Endothelial cell of umbilical vein (primary cell): ENCODE data around the gene MGAM2.

Experiments used
- CTCF ChIP-seq, 2 donors: IDR thresholded peaks; 1 replicate in 1 of 2; 2 replicates in 1 of 2; pipeline ENCODE4 v1.5.1; 2011; ENCODE audit warnings: low read length in 2 of 2, mild to moderate bottlenecking in 2 of 2, moderate library complexity in 2 of 2, control low read depth in 1 of 2, inconsistent platforms in 1 of 2, low read depth in 1 of 2; ENCODE audit not compliant: insufficient read depth in 1 of 2; ENCODE audit errors: extremely low read depth in 1 of 2
- EZH2 ChIP-seq: IDR thresholded peaks from 2 replicates; pipeline ENCODE4 v1.6.1; 2012; ENCODE audit warnings: borderline replicate concordance, low read depth, mild to moderate bottlenecking, moderate library complexity, low read length, inconsistent platforms; ENCODE audit not compliant: severe bottlenecking
- MAX ChIP-seq: IDR thresholded peaks from 2 replicates; pipeline ENCODE4 v1.6.1; 2011; ENCODE audit not compliant: insufficient read depth, insufficient read length
- POLR2A ChIP-seq: IDR thresholded peaks from 2 replicates; pipeline ENCODE4 v1.6.1; 2012; ENCODE audit warnings: low read depth, mild to moderate bottlenecking, control low read depth, low read length

DNA sequence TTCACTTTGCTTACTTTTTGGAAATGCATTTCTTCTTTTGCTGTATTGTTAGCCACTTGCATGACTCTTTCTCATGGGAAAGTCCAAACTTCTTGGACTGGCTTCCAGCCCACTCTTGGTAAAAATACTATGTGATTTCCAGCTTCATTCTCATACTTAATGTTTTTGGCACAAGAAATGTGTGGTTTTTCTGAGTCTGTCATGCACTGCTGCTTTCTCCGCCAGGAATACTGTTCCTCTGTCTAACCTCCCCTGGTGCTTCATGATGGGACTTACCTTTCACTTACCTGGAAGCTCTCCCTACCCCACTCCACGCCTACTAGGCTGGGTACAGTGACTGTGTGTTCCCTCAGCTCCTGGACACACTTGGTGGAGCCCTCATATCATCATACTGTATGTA lies 18.7 kb downstream of the MGAM2 start:
- TF ChIP-seq POLR2A (no peak), CTCF (IDR thresholded peaks at IDR 0.05; ENCODE audit: extremely low read depth in 1 of 2, insufficient read depth in 1 of 2, low read depth in 1 of 2, low read length in 2 of 2) (no peak), MAX (no peak), EZH2 (no peak)
